DND-41 (cell line): ENCODE measurements around the gene NCAPD3.

Experiments
- ATAC-seq: fragments of 200-7000 bp; cut with Tn5 transposase; 3 replicates; pipeline ENCODE4 v1.9.1; 2021; ENCODE audit warnings: low read depth; ENCODE audit not compliant: insufficient read depth
- DNase-seq: peaks from one replicate; pipeline ENCODE4 v3.0.0-alpha.2; 2020
- H2AFZ ChIP-seq: 2 replicates; pipeline ENCODE4 v1.6.0; 2012; ENCODE audit warnings: low read depth, low read length
- H3K27ac ChIP-seq: 2 replicates; pipeline ENCODE4 v1.5.1; 2012; ENCODE audit warnings: low read length, inconsistent platforms
- H3K27me3 ChIP-seq: fragments of 200-600 bp; sonication (generic); 2 replicates; pipeline ENCODE4 v1.6.0; 2012; ENCODE audit warnings: low read length, mild to moderate bottlenecking, inconsistent platforms; ENCODE audit not compliant: insufficient read depth, poor library complexity
- H3K36me3 ChIP-seq: 2 replicates; pipeline ENCODE4 v1.5.1; 2012; ENCODE audit warnings: low read length, inconsistent platforms; ENCODE audit not compliant: insufficient read depth
- H3K4me1 ChIP-seq: 2 replicates; pipeline ENCODE4 v1.5.1; 2012; ENCODE audit warnings: mild to moderate bottlenecking, low read length; ENCODE audit not compliant: insufficient read depth
- H3K4me2 ChIP-seq: 2 replicates; pipeline ENCODE4 v1.6.0; 2012; ENCODE audit warnings: mild to moderate bottlenecking, moderate library complexity, low read length, inconsistent platforms; ENCODE audit not compliant: insufficient read depth
- H3K4me3 ChIP-seq, 2 experiments: fragments of 200-600 bp in 1 of 2; shearing (Covaris generic) in 1 of 2; 2 replicates each; pipeline ENCODE4 v1.5.1; 2012 to 2016; ENCODE audit warnings: inconsistent platforms in 2 of 2, low read length in 2 of 2, mild to moderate bottlenecking in 2 of 2, low read depth in 1 of 2, moderate library complexity in 1 of 2
- H3K79me2 ChIP-seq: 2 replicates; pipeline ENCODE4 v1.6.0; 2012; ENCODE audit warnings: low read length, inconsistent platforms; ENCODE audit not compliant: insufficient read depth
- H3K9ac ChIP-seq: 2 replicates; pipeline ENCODE4 v1.6.0; 2012; ENCODE audit warnings: low read depth, mild to moderate bottlenecking, inconsistent platforms, low read length, moderate library complexity
- H3K9me3 ChIP-seq: 2 replicates; pipeline ENCODE4 v1.5.1; 2012; ENCODE audit warnings: low read length, moderate library complexity, mild to moderate bottlenecking, inconsistent platforms; ENCODE audit not compliant: insufficient read depth, severe bottlenecking
- H4K20me1 ChIP-seq: 2 replicates; pipeline ENCODE4 v1.6.0; 2012; ENCODE audit warnings: low read length; ENCODE audit not compliant: insufficient read depth
- EZH2 ChIP-seq: IDR thresholded peaks from 3 replicates; pipeline ENCODE4 v1.6.1; 2012; ENCODE audit warnings: borderline replicate concordance, low read depth, mild to moderate bottlenecking, moderate library complexity, low read length, inconsistent platforms; ENCODE audit not compliant: severe bottlenecking
- TF ChIP-seq, protein P1 (sequence below): IDR thresholded peaks from 2 replicates; pipeline ENCODE4 v1.5.1; 2012; ENCODE audit warnings: borderline replicate concordance, low read length, moderate library complexity, mild to moderate bottlenecking; ENCODE audit not compliant: poor library complexity, severe bottlenecking; ENCODE audit errors: extremely low read depth

NCAPD3 gene

DNA sequence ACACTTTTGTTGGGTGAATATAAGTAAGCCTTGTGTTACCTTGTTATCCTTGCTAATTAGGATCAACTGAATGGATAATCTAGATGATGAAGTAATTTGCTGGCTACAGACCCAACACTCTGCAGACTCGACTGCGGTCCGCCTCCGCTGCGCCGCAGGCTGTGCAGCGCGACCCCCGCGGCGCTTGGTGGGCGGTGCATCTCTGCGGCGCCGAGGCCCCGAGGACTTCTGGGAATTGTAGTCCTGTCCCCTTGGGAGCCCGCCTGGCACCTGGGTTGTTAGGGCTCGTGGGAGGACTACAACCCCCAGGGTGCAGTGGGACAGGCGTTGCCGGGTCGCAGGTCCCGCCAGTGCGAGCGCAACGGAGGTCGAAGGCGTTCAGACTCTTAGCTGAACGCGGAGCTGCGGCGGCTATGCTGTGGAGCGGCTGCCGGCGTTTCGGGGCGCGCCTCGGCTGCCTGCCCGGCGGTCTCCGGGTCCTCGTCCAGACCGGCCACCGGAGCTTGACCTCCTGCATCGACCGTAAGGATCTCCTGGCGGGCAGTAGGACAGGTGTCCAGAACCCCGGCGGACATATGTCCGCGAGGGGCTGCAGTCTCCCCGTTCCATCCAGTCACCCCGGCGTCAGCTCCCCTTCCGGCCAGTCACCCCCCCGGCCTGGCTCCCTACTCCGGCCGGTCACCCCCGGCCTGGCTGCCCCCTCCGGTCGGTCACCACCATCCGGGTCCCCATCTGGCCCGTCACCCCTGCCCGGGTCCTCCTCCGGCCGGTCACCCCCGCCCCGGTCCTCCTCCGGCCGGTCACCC is 29.6 kb upstream of the NCAPD3 start, which contains the start of the genes ACAD8 and THYN1:
ACAD8 (plus strand) TSS at position 381 of the 806 bp plus-strand sequence; CDS start at position 414, 33 bp downstream.
THYN1 (minus strand) TSS at position 165 of the 806 bp plus-strand sequence. CDS start 470 bp downstream, outside the sequence.
- Histone ChIP-seq H3K9ac (peak within 1 kb of the TSS; percentile 78), H3K27ac (peak within 1 kb of the TSS; percentile 78), H2AFZ (peak within 1 kb of the TSS; percentile 84), H3K36me3 (peaks cover 47% of the 10 kb centered on the region), H3K9me3 (no peaks in the 10 kb centered on the region), H4K20me1 (peaks cover 3% of the 10 kb centered on the region; the same call in 1 of the 2 replicates), H3K4me2 (peak within 1 kb of the TSS; percentile 81), H3K79me2 (peaks cover 46% of the 10 kb centered on the region), H3K4me3 (peak within 1 kb of the TSS; percentile 75 to 76), H3K27me3 (no peaks in the 10 kb centered on the region), H3K4me1 (peaks cover 34% of the 10 kb centered on the region)
- DNase-seq (peak; percentile 98), ATAC-seq (peak; percentile 98)
- no peak for TF ChIP-seq EZH2
- TF ChIP-seq, protein P1, sequence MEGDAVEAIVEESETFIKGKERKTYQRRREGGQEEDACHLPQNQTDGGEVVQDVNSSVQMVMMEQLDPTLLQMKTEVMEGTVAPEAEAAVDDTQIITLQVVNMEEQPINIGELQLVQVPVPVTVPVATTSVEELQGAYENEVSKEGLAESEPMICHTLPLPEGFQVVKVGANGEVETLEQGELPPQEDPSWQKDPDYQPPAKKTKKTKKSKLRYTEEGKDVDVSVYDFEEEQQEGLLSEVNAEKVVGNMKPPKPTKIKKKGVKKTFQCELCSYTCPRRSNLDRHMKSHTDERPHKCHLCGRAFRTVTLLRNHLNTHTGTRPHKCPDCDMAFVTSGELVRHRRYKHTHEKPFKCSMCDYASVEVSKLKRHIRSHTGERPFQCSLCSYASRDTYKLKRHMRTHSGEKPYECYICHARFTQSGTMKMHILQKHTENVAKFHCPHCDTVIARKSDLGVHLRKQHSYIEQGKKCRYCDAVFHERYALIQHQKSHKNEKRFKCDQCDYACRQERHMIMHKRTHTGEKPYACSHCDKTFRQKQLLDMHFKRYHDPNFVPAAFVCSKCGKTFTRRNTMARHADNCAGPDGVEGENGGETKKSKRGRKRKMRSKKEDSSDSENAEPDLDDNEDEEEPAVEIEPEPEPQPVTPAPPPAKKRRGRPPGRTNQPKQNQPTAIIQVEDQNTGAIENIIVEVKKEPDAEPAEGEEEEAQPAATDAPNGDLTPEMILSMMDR: peak; percentile 32

DNA sequence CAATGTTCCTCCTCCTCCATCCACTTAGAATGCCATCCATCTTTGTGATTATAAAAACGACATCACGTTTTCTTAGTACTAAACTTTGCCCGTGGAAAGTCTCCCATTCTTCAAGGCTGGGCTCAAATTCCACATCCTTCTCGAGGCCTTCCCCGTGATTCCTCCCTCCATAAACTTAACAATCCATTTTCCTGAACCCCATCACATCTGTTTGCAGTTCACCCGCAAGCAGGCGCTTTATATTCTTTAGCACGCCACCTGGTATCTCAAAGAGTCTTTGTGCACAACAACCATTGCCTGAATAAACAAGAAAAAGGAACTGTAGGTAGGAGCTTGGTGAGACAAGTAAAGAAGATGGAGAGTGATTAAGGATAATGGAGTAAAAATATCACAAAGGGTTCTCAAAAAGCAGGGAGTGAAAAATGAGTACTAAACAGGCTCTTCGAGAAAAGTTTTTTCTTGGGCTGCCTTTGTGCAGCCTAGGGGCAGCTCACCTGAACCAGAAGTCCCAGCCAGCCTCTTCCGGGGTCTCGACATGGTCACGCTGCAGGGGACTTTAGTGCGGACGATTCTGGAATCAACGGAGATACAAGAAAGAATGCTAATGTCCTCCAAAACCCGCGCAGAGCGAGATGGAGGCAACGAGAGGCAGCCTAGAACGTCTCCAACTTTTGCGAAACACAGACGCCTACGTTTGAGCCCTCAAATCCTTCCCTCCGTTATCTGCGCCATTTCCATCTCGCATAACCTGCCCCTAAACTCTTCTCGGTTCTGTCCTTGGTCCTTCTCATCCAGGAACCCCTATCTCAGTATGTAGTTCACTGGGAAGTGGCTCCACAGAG is 28.8 kb upstream of the NCAPD3 start:
- peak overlapping the region; percentile 75 to 76 for H3K4me3 ChIP-seq
- H2AFZ ChIP-seq: peak overlapping the region; percentile 84
- peak overlapping the region; percentile 78 for H3K27ac ChIP-seq
- H4K20me1 ChIP-seq: peaks cover 3% of the 10 kb centered on the region; the same call in 1 of the 2 replicates
- H3K9me3 ChIP-seq: no peaks in the 10 kb centered on the region
- DNase-seq (no peak), ATAC-seq (peak; percentile 55)
- H3K36me3 ChIP-seq: peaks cover 51% of the 10 kb centered on the region
- TF ChIP-seq, protein P1: no peak
- TF ChIP-seq EZH2: no peak
- peak overlapping the region; percentile 78 for H3K9ac ChIP-seq
- H3K27me3 ChIP-seq: no peaks in the 10 kb centered on the region
- H3K79me2 ChIP-seq: peaks cover 46% of the 10 kb centered on the region
- H3K4me2 ChIP-seq: peak overlapping the region; percentile 81
- peaks cover 34% of the 10 kb centered on the region for H3K4me1 ChIP-seq

DNA sequence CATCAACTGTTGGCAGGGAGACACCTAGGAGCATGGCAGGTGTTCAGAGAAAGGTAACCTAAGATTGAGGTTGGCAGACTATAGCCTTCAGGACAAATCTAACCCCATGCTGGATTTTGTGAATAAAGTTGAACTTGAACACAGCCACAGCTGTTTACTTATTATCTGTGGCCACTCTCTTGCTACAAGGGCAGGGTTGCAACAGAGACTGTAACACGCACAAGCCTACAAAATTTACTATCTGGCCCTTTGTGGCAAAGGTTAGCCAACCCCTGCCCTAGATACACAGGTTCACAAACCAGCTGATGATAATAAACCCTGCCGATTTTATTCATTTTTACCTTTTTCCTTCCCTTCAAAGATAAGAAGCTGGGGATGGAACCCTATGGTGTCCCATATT is 26.9 kb upstream of the NCAPD3 start:
- no peak for DNase-seq
- Histone ChIP-seq H3K4me3 (no peak overlapping the region), H2AFZ (no peak overlapping the region), H3K4me2 (no peak overlapping the region), H3K9ac (no peak overlapping the region), H3K27ac (no peak overlapping the region), H3K9me3 (no peaks in the 10 kb centered on the region), H3K27me3 (no peaks in the 10 kb centered on the region), H3K79me2 (peaks cover 40% of the 10 kb centered on the region), H3K36me3 (peaks cover 60% of the 10 kb centered on the region), H3K4me1 (peaks cover 34% of the 10 kb centered on the region), H4K20me1 (peaks cover 3% of the 10 kb centered on the region; the same call in 1 of the 2 replicates)
- ATAC-seq: no peak
- no peak for TF ChIP-seq EZH2
- TF ChIP-seq, protein P1: no peak
